ENCODE measurements around the gene ADAMTS3.

Gene ADAMTS3

GRCh38 chr4:72394012-72394663 lies 174.9 kb downstream of the ADAMTS3 start:
- in situ Hi-C loops (cut with MboI; ENCODE audit: low sequenced_read_pairs, unreplicated experiment) = no loop called here
- DNase-seq (ENCODE audit: low spot score) = no peak
- TF ChIP-seq CTCF (IDR thresholded peaks at IDR 0.05; ENCODE audit: borderline replicate concordance, control extremely low read depth, extremely low read depth, insufficient read depth, missing control alignments) = no peak

- in situ Hi-C loops (cut with MboI; ENCODE audit: low sequenced_read_pairs, unreplicated experiment) = no loop called here
- TF ChIP-seq CTCF (IDR thresholded peaks at IDR 0.05; ENCODE audit: borderline replicate concordance, control extremely low read depth, extremely low read depth, insufficient read depth, missing control alignments) = no peak
Observed at GRCh38 chr4:72391281-72391680, 177.7 kb downstream of the ADAMTS3 start.

GRCh38 chr4:72390409-72390808 lies 178.6 kb downstream of the ADAMTS3 start:
- no peak for DNase-seq (ENCODE audit: low spot score)
- in situ Hi-C loops (cut with MboI; ENCODE audit: low sequenced_read_pairs, unreplicated experiment) = no loop called here
- no peak for TF ChIP-seq CTCF (IDR thresholded peaks at IDR 0.05; ENCODE audit: borderline replicate concordance, control extremely low read depth, extremely low read depth, insufficient read depth, missing control alignments)

More at GRCh38 chr4:72391281-72391680, 177.7 kb downstream of the ADAMTS3 start:
- DNase-seq (ENCODE audit: low spot score) = no peak

GRCh38 chr4:72388521-72388920 lies 180.5 kb downstream of the ADAMTS3 start:
- in situ Hi-C loops (cut with MboI; ENCODE audit: low sequenced_read_pairs, unreplicated experiment) = no loop called here
- no peak for DNase-seq (ENCODE audit: low spot score)
- TF ChIP-seq CTCF (IDR thresholded peaks at IDR 0.05; ENCODE audit: borderline replicate concordance, control extremely low read depth, extremely low read depth, insufficient read depth, missing control alignments) = no peak

- TF ChIP-seq CTCF (IDR thresholded peaks at IDR 0.05; ENCODE audit: borderline replicate concordance, control extremely low read depth, extremely low read depth, insufficient read depth, missing control alignments) = no peak
- in situ Hi-C loops (cut with MboI; ENCODE audit: low sequenced_read_pairs, unreplicated experiment) = no loop called here
- no peak for DNase-seq (ENCODE audit: low spot score)
Observed at GRCh38 chr4:72387959-72388358, 181.1 kb downstream of the ADAMTS3 start.

- in situ Hi-C loops (cut with MboI; ENCODE audit: low sequenced_read_pairs, unreplicated experiment) = no loop called here
- no peak for DNase-seq (ENCODE audit: low spot score)
- TF ChIP-seq CTCF (IDR thresholded peaks at IDR 0.05; ENCODE audit: borderline replicate concordance, control extremely low read depth, extremely low read depth, insufficient read depth, missing control alignments) = no peak
Observed at GRCh38 chr4:72383439-72383838, 185.6 kb downstream of the ADAMTS3 start.
